IMR-90 (cell line): ENCODE measurements around the gene SHC1. TPM values are rescaled to one million over a fixed set of nuclear protein-coding genes. Genes with fewer than 3 reads are reported as not detected.
A peak's percentile ranks its signal among the peaks of the same experiment; 100 is the strongest.

Source experiments
- ATAC-seq: fragments of 200-7000 bp; cut with Tn5 transposase; 2 replicates; pipeline ENCODE4 v1.9.1; 2020; ENCODE audit warnings: low read depth, mild to moderate bottlenecking, moderate library complexity
- BruUV-seq: library from RNA; stranded (reverse); fragments of 400-500 nt; replicated peaks from 2 replicates; lab custom pipeline; 2021; lab: Mats Ljungman, UMichigan
- CTCF ChIA-PET: fragments of 300-600 bp; formaldehyde crosslinking; extraction: SDS; loops from one replicate; lab custom pipeline; 2021; ENCODE audit warnings: antibody characterized with exemption; lab: Yijun Ruan, JAX
- POLR2A ChIA-PET: fragments of 300-600 bp; sonication (Branson Sonifier 250); formaldehyde crosslinking; loops from one replicate; lab custom pipeline; 2022; ENCODE audit warnings: antibody characterized with exemption; ENCODE audit not compliant: unreplicated experiment; lab: Charles Lee
- DNase-seq: peaks from one replicate; pipeline ENCODE4 v3.0.0; 2013
- H2AFZ ChIP-seq: replicated peaks from 2 replicates; pipeline ENCODE3; 2013; ENCODE audit warnings: low read length, mild to moderate bottlenecking; ENCODE audit not compliant: poor library complexity
- H2AK5ac ChIP-seq: 2 replicates; pipeline ENCODE4 v1.6.1; 2013; ENCODE audit warnings: low read depth, low read length, inconsistent platforms
- H2AK9ac ChIP-seq: replicated peaks from 2 replicates; pipeline ENCODE3; 2013; ENCODE audit warnings: mild to moderate bottlenecking, low read depth, low read length, moderate library complexity; ENCODE audit not compliant: poor library complexity
- H2BK120ac ChIP-seq: 2 replicates; pipeline ENCODE4 v1.6.1; 2013; ENCODE audit warnings: low read depth, low read length, inconsistent platforms
- H2BK15ac ChIP-seq: 3 replicates; pipeline ENCODE4 v1.6.1; 2013; ENCODE audit warnings: low read depth, low read length, inconsistent platforms
- H2BK20ac ChIP-seq: 2 replicates; pipeline ENCODE4 v1.6.1; 2013; ENCODE audit warnings: low read depth, mild to moderate bottlenecking, inconsistent platforms, low read length, moderate library complexity
- H2BK5ac ChIP-seq: 2 replicates; pipeline ENCODE4 v1.6.1; 2013; ENCODE audit warnings: mild to moderate bottlenecking, low read depth, low read length, inconsistent platforms; ENCODE audit not compliant: poor library complexity, severe bottlenecking
- H3K14ac ChIP-seq: replicated peaks from 2 replicates; pipeline ENCODE4 v1.6.1; 2013; ENCODE audit warnings: low read depth, low read length, inconsistent platforms
- H3K18ac ChIP-seq: 2 replicates; pipeline ENCODE4 v1.6.1; 2013; ENCODE audit warnings: low read depth, low read length, control low read depth
- H3K23ac ChIP-seq: 2 replicates; pipeline ENCODE4 v1.6.1; 2013; ENCODE audit warnings: low read depth, low read length, inconsistent platforms
- H3K27ac ChIP-seq: 2 replicates; pipeline ENCODE4 v1.5.1; 2013; ENCODE audit warnings: mild to moderate bottlenecking, control low read depth, low read length; ENCODE audit not compliant: insufficient read depth
- H3K27me3 ChIP-seq: 2 replicates; pipeline ENCODE4 v1.6.1; 2013; ENCODE audit warnings: low read length; ENCODE audit not compliant: control insufficient read depth, insufficient read depth
- H3K36me3 ChIP-seq: 2 replicates; pipeline ENCODE4 v1.6.1; 2013; ENCODE audit warnings: low read length, mixed read lengths; ENCODE audit not compliant: control insufficient read depth, insufficient read depth
- H3K4ac ChIP-seq: 2 replicates; pipeline ENCODE4 v1.6.1; 2013; ENCODE audit warnings: low read depth, low read length, inconsistent platforms
- H3K4me1 ChIP-seq: 2 replicates; pipeline ENCODE4 v1.6.1; 2013; ENCODE audit warnings: low read length, mixed read lengths; ENCODE audit not compliant: control insufficient read depth, insufficient read depth
- H3K4me2 ChIP-seq: 2 replicates; pipeline ENCODE4 v1.6.1; 2013; ENCODE audit warnings: low read depth, mild to moderate bottlenecking, control low read depth, low read length, moderate library complexity
- H3K4me3 ChIP-seq: 2 replicates; pipeline ENCODE4 v1.5.1; 2013; ENCODE audit warnings: low read depth, mild to moderate bottlenecking, control low read depth, low read length, moderate library complexity; ENCODE audit not compliant: insufficient read depth
- H3K56ac ChIP-seq: 2 replicates; pipeline ENCODE4 v1.6.1; 2013; ENCODE audit warnings: low read length, inconsistent platforms; ENCODE audit not compliant: insufficient read depth; ENCODE audit errors: extremely low read depth
- H3K79me1 ChIP-seq, 2 experiments: 2 replicates each; pipeline ENCODE4 v1.6.1; 2013; ENCODE audit warnings: low read length in 2 of 2, inconsistent platforms in 1 of 2, low read depth in 1 of 2
- H3K9ac ChIP-seq: 2 replicates; pipeline ENCODE4 v1.6.1; 2013; ENCODE audit warnings: low read depth, low read length, control low read depth
- H3K9me1 ChIP-seq: 2 replicates; pipeline ENCODE4 v1.6.1; 2013; ENCODE audit warnings: low read length, inconsistent platforms; ENCODE audit not compliant: insufficient read depth
- H3K9me3 ChIP-seq: 2 replicates; pipeline ENCODE4 v1.6.1; 2013; ENCODE audit warnings: low read length; ENCODE audit not compliant: control insufficient read depth, insufficient read depth
- H4K20me1 ChIP-seq: 2 replicates; pipeline ENCODE4 v1.6.1; 2013; ENCODE audit warnings: low read length, inconsistent platforms; ENCODE audit not compliant: insufficient read depth
- H4K5ac ChIP-seq: 2 replicates; pipeline ENCODE4 v1.6.1; 2013; ENCODE audit warnings: mild to moderate bottlenecking, low read depth, low read length, control low read depth
- H4K8ac ChIP-seq, 2 experiments: 2 replicates each; pipeline ENCODE4 v1.6.1; 2013; ENCODE audit warnings: low read depth in 2 of 2, low read length in 2 of 2, control low read depth in 1 of 2, inconsistent platforms in 1 of 2
- H4K91ac ChIP-seq: 2 replicates; pipeline ENCODE4 v1.6.1; 2013; ENCODE audit warnings: low read depth, low read length, inconsistent platforms; ENCODE audit not compliant: insufficient read depth
- BHLHE40 ChIP-seq: fragments of 150-350 bp; IDR thresholded peaks from 2 replicates; pipeline ENCODE4 v1.6.1; 2016; ENCODE audit warnings: mild to moderate bottlenecking, low read depth, low read length
- CEBPB ChIP-seq: IDR thresholded peaks from 2 replicates; pipeline ENCODE4 v1.6.1; 2012; ENCODE audit warnings: low read depth, low read length, improper control_type of control experiment
- CHD1 ChIP-seq: IDR thresholded peaks from 2 replicates; pipeline ENCODE4 v1.6.1; 2012; ENCODE audit warnings: low read depth, low read length, improper control_type of control experiment
- FOS ChIP-seq: fragments of 150-350 bp; IDR thresholded peaks from 2 replicates; pipeline ENCODE4 v1.6.1; 2016; ENCODE audit warnings: low read depth, low read length
- MAFK ChIP-seq: IDR thresholded peaks from 2 replicates; pipeline ENCODE4 v1.6.1; 2012; ENCODE audit warnings: low read depth, low read length, improper control_type of control experiment
- MAZ ChIP-seq: IDR thresholded peaks from 2 replicates; pipeline ENCODE4 v1.6.1; 2012; ENCODE audit warnings: low read depth, mild to moderate bottlenecking, low read length, improper control_type of control experiment, moderate library complexity, borderline replicate concordance
- MXI1 ChIP-seq: IDR thresholded peaks from 2 replicates; pipeline ENCODE4 v1.6.1; 2012; ENCODE audit warnings: low read depth, mild to moderate bottlenecking, low read length, moderate library complexity, borderline replicate concordance
- NFE2L2 ChIP-seq: fragments of 150-350 bp; IDR thresholded peaks from 2 replicates; pipeline ENCODE4 v1.6.1; 2016; ENCODE audit warnings: low read depth, mild to moderate bottlenecking, low read length
- POLR2A ChIP-seq: IDR thresholded peaks from 2 replicates; pipeline ENCODE4 v1.6.1; 2012; ENCODE audit warnings: mild to moderate bottlenecking, low read depth, low read length
- RAD21 ChIP-seq: IDR thresholded peaks from 2 replicates; pipeline ENCODE4 v1.6.1; 2012; ENCODE audit warnings: low read length, improper control_type of control experiment
- RCOR1 ChIP-seq: IDR thresholded peaks from 2 replicates; pipeline ENCODE4 v1.6.1; 2012; ENCODE audit warnings: mild to moderate bottlenecking, low read length, improper control_type of control experiment; ENCODE audit not compliant: insufficient replicate concordance
- RFX5 ChIP-seq: IDR thresholded peaks from 2 replicates; pipeline ENCODE4 v1.8.0; 2012; ENCODE audit warnings: low read depth, mild to moderate bottlenecking, low read length, moderate library complexity
- SMC3 ChIP-seq: fragments of 150-350 bp; IDR thresholded peaks from 2 replicates; pipeline ENCODE4 v1.6.1; 2016; ENCODE audit warnings: low read depth, mild to moderate bottlenecking, antibody characterized with exemption, low read length, moderate library complexity
- USF2 ChIP-seq: fragments of 150-350 bp; IDR thresholded peaks from 2 replicates; pipeline ENCODE4 v1.6.1; 2017; ENCODE audit warnings: mild to moderate bottlenecking, antibody characterized with exemption, low read length, low read depth
- WGBS, 2 experiments: methylation state at CpG; one replicate each; pipeline versions ENCODE4 v1.1.5 to v1.1.7; 2013; ENCODE audit warnings: missing lambda C conversion rate in 2 of 2; ENCODE audit not compliant: insufficient read length in 1 of 2; ENCODE audit errors: extremely low coverage in 2 of 2; 5-methylcytosine and 5-hydroxymethylcytosine counted together
- dilution Hi-C: fragments of 300-500 bp; cut with HindIII; formaldehyde crosslinking; loops from one replicate; pipeline ENCODE4 v1.14.3; 2018; ENCODE audit warnings: low sequenced_read_pairs; ENCODE audit not compliant: unreplicated experiment
- in situ Hi-C: fragments of 300-500 bp; cut with MboI; formaldehyde crosslinking; loops from 3 replicates; pipeline ENCODE4 v1.14.3; 2019; ENCODE audit warnings: low sequenced_read_pairs, inconsistent platforms, mixed read lengths
- intact Hi-C: fragments of 100-400 bp; cut with micrococcal nuclease; formaldehyde crosslinking; loops from 2 replicates; pipeline ENCODE4 v1.10.0; 2022
- polyA plus RNA-seq, 3 experiments: library from polyadenylated mRNA; depleted of rRNA; stranded (reverse); fragments of >200 nt; gene quantifications; 2 replicates each; pipeline ENCODE4 v1.2.3, GENCODE V29; 2012; ENCODE audit warnings: low replicate concordance in 1 of 3
- total RNA-seq: library from RNA; depleted of rRNA; stranded (reverse); fragments of >200 nt; gene quantifications from 2 replicates; pipeline ENCODE4 v1.2.3, GENCODE V29; 2012
- TF ChIP-seq, protein P1 (sequence below): conservative IDR thresholded peaks from 2 replicates; pipeline ENCODE4 v1.5.1; 2012; ENCODE audit warnings: mild to moderate bottlenecking, low read depth, low read length, improper control_type of control experiment
- TF ChIP-seq, protein P2 (sequence below): fragments of 150-350 bp; IDR thresholded peaks from 2 replicates; pipeline ENCODE4 v1.6.1; 2016; ENCODE audit warnings: low read depth, mild to moderate bottlenecking, low read length, moderate library complexity, borderline replicate concordance

SHC1 gene
- total and polyA plus RNA-seq, 2 of the 4 experiments (the other 2 are of a cell fraction): 352 to 355 TPM

DNA sequence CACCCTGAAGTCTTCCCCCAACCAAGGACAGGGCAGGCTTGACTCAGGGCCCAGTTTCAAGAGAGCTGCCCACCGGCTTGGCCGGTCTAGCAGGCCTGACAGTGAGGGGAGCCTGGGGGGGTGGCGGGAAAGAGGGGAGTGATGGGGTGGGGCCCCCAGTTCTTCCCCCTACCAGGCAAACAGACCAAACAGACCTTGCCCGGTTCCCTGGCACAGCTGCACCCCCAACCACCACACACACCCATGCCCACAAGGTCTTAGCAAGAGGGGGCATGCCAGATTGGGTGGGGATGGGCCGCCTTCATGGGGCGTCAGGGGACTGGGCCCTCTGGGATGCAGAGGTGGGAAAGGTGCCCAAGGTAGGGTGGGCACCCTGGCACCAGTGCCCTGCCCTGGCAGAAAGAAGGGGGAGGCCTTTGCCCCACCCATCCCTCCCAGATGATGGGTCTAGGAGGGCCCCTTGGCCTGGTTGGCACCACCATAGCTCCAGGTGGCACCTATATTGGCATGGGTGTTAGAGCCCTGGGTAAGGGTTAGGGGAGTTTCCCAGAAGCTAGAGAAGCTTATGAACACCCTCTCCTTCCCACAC is 41.0 kb upstream of the SHC1 start:
- Histone ChIP-seq H3K27me3 (no peaks in the 10 kb centered on the region), H3K23ac (no peak overlapping the region), H2AK5ac (peak overlapping the region; percentile 46; the same call in 1 of the 2 replicates), H3K36me3 (peaks cover 22% of the 10 kb centered on the region), H3K4me3 (no peak overlapping the region), H3K18ac (no peak overlapping the region), H4K8ac (no peak overlapping the region), H2AK9ac (no peak overlapping the region), H4K20me1 (peaks cover 19% of the 10 kb centered on the region), H3K14ac (no peak overlapping the region), H3K79me1 (peaks cover 0 to 33% of the 10 kb centered on the region in 2 experiments; a peak in 2 of 4 replicates), H2BK5ac (no peak overlapping the region), H2BK120ac (no peak overlapping the region), H3K56ac (no peak overlapping the region), H2BK20ac (no peak overlapping the region), H3K9me1 (no peaks in the 10 kb centered on the region; the same call in 1 of the 2 replicates), H3K9me3 (no peaks in the 10 kb centered on the region), H3K4ac (no peak overlapping the region), H4K5ac (no peak overlapping the region), H3K4me2 (no peak overlapping the region), H4K91ac (no peak overlapping the region), H2AFZ (no peak overlapping the region), H3K9ac (no peak overlapping the region), H2BK15ac (no peak overlapping the region), H3K27ac (no peak overlapping the region), H3K4me1 (peaks cover 3% of the 10 kb centered on the region; the same call in 1 of the 2 replicates)
- WGBS, 2 experiments: no CpG with 5 or more reads among the region's 6 CpGs
- in situ Hi-C loops: no loop called here
- dilution Hi-C loops: no loop called here
- ChIA-PET CTCF (no interaction called here), POLR2A (no interaction called here)
- TF ChIP-seq NFE2L2 (no peak), RFX5 (no peak), CHD1 (no peak), MAFK (no peak), POLR2A (no peak), RCOR1 (no peak), CEBPB (no peak), MAZ (no peak), MXI1 (no peak), BHLHE40 (no peak), SMC3 (no peak), FOS (no peak), RAD21 (no peak), USF2 (no peak)
- TF ChIP-seq, protein P1, sequence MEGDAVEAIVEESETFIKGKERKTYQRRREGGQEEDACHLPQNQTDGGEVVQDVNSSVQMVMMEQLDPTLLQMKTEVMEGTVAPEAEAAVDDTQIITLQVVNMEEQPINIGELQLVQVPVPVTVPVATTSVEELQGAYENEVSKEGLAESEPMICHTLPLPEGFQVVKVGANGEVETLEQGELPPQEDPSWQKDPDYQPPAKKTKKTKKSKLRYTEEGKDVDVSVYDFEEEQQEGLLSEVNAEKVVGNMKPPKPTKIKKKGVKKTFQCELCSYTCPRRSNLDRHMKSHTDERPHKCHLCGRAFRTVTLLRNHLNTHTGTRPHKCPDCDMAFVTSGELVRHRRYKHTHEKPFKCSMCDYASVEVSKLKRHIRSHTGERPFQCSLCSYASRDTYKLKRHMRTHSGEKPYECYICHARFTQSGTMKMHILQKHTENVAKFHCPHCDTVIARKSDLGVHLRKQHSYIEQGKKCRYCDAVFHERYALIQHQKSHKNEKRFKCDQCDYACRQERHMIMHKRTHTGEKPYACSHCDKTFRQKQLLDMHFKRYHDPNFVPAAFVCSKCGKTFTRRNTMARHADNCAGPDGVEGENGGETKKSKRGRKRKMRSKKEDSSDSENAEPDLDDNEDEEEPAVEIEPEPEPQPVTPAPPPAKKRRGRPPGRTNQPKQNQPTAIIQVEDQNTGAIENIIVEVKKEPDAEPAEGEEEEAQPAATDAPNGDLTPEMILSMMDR: no peak
- TF ChIP-seq, protein P2, sequence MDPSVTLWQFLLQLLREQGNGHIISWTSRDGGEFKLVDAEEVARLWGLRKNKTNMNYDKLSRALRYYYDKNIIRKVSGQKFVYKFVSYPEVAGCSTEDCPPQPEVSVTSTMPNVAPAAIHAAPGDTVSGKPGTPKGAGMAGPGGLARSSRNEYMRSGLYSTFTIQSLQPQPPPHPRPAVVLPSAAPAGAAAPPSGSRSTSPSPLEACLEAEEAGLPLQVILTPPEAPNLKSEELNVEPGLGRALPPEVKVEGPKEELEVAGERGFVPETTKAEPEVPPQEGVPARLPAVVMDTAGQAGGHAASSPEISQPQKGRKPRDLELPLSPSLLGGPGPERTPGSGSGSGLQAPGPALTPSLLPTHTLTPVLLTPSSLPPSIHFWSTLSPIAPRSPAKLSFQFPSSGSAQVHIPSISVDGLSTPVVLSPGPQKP: no peak
- BruUV-seq: no TSS peak
- ATAC-seq: no peak
- intact Hi-C loops: no loop called here
- no peak for DNase-seq
